NOMO-1 (cell line): ENCODE results near the gene NT5DC1.
"Not testable (repeated sequence)": the region's sequence is repeated elsewhere in the genome, so short reads cannot be mapped to it uniquely, and the experiment has no call there.

Source experiments
- DNase-seq, 2 experiments: peaks; one replicate each; lab custom pipeline; 2025; ENCODE audit not compliant: unreplicated experiment in 2 of 2; lab: John Stamatoyannopoulos, UW

Gene NT5DC1

DNA sequence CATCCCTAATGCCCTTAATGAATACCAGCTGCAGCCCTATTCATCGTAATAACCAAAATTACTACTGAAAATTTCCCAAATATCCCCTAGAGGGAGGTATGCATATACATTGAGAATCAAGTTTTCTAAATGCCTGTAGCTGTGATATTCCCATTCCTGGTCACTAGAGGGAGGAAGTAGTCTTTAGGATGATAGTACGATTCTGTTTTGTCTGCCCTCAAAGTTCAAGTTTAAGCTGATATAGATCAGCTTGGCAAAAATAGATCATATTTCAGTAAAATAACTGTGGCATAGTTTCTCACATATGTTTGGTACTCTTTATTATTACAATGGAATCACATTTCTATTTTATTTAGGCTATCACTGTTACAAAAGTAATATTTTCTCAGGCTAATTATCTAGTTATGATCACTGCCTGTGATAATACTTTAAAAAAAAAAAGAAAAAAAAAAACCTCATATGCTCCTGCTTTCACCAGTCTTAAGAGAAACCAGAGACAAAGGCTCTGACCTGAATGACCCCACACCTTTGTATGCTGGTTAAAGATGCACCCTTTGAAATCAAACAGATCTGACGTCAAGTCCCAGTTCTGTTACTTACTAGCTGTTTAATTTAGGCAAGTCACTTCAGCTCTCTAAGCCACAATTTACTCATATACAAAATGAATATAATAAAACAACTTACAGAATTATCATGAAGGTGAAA lies 168.1 kb downstream of the NT5DC1 start:
- DNase-seq: peak; percentile 57 to 76

GRCh38 chr6:116271149-116271708 lies 170.6 kb downstream of the NT5DC1 start:
- no peak for DNase-seq

DNA sequence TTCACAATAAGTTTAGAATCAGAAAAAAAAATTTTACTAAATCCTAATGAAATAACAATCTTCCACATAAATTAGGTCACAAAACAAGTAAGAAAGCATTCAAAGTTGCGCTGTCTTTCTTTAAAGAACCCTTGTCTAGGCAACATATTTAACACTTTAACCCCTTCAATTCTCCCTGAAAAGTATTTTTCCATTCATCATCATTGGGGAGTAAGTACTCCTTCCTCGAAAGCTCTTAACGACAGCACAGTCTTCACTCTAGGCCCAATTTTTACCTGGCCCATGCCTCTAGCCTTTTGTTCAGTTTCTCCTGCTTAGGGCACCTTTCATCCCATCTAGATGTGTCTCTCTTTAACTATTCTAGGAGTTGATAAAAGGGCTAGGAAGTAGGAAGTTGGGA lies 176.5 kb downstream of the NT5DC1 start:
- DNase-seq: peak in 1 of 2 experiments; percentile 3

DNA sequence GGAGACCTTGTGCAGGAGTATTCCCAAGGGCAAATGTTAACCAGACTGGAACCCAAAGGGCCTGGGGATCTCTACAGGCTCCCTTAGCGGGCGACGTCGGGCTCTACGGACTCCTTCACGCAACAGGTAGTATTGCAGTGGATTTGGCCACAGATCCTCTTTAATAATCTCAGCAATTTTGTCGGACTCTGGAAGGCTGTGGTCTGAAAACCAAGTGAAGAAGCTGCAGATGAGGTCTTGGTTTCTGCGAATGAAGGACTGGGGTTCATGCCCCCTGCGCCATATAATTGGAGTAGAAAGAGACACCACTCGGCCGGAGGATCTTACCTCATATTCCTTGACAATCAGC lies 177.8 kb downstream of the NT5DC1 start:
- DNase-seq: no peak

DNA sequence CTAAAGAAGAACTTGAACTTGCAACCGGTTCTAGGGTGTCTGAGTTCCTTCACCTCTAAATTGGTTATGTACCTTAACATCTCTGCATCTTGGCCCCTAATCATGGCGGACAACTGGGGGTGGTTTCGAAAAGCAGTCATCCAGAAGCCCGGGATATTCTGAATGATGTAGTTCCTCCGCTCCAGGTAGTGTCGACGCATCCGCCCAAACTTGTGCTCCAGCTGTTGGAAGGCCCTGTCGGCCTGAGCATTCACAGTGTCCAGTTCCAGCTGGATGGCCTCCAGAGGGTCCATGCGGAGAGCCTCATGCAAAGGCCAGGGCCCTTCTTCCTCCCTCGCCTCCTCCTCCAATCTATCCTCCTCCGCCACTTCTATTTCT lies 178.2 kb downstream of the NT5DC1 start:
- no peak for DNase-seq

GRCh38 chr6:116279232-116280160 lies 178.8 kb downstream of the NT5DC1 start, which contains the start of gene TSPYL1:
Gene TSPYL1 (minus strand): TSS chr6:116279930. CDS start chr6:116279830, 100 bp downstream.
- peak; percentile 91 to 94 for DNase-seq

DNA sequence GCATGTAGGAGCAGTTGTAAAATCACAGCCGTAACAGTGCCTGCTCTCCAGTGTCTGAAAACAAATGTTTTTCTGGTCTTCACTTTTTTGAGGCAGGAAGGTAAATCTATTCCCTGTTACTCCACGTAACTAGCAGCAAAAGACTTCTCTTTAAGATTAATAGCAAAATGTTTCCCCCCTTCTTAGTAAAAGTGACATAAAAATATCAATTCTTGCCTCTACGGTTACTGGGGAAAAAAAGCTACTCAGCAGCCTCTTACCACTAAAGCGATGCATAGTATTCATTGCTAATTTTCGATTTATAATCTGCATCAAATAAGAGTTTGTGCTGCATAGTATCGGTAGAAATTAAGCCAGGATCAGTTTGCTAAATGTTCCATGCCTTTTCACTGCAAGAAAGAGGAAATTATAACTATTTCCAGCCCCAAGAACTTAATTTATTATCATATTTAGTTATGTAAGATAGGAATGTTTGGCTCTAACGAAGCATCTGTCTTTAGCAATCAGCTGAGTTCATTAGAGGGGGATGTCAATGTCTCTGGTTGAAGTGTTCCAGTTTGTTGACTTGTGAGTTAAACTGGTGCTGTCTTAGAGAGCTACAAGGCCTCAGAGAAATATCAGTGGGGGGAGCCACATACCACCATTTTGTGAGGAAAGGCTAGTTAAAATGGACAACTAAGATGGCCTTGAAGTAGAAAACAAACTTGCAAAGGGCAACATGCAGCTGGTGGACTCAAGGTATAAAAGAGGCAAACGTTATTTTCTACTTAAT lies 179.7 kb downstream of the NT5DC1 start:
- DNase-seq: peak in 1 of 2 experiments; percentile 3

- DNase-seq: no peak
Measured at GRCh38 chr6:116280933-116281316, 180.3 kb downstream of the NT5DC1 start.

- DNase-seq: no peak
Measured at GRCh38 chr6:116282698-116283097, 182.0 kb downstream of the NT5DC1 start.

DNA sequence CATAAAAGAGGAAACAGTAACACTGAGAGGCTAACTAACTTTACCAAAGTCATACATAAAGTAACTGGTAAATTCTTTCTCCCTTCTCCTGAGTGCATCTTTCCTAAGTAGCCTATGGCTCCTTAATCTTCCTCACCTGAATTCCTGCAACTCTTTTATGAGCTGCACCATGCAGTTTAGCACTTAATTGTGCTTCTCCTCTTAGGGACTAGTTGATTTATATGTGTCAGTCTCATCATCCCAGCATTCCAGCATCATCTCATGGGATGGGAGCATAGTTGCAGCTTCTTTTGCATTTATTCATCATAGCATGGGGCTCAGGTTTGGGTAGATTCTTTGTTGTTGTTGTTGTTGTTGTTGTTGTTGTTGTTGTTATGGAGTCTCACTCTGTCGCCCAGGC lies 182.5 kb downstream of the NT5DC1 start:
- DNase-seq: no peak

GRCh38 chr6:116284984-116285383 lies 184.3 kb downstream of the NT5DC1 start:
- DNase-seq: not testable (repeated sequence)

- DNase-seq: no peak
Measured at GRCh38 chr6:116286773-116287358, 186.2 kb downstream of the NT5DC1 start.

GRCh38 chr6:116287689-116288282 lies 187.1 kb downstream of the NT5DC1 start:
- DNase-seq: peak in 1 of 2 experiments; percentile 51

GRCh38 chr6:116289876-116290275 lies 189.2 kb downstream of the NT5DC1 start:
- DNase-seq: no peak

DNA sequence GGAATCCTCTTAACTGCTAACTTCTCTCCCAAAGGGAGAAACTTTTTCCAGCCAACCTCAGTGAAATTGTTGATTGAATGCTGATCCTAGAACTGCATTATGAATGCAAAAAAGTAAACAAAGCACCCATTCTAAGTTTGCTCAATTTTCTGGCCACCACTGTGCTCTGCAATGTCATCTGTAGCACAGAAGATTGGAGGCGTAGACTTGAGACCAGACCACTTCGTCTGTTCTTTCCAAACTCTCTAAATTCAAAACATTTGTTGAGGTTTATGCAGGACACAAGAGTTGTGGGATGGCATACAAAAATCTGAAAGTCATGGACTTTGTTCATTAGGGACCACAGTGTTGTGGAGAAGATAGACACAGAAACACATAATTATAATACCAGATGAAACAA lies 190.1 kb downstream of the NT5DC1 start:
- no peak for DNase-seq

GRCh38 chr6:116291701-116292396 lies 191.2 kb downstream of the NT5DC1 start:
- DNase-seq: no peak

DNA sequence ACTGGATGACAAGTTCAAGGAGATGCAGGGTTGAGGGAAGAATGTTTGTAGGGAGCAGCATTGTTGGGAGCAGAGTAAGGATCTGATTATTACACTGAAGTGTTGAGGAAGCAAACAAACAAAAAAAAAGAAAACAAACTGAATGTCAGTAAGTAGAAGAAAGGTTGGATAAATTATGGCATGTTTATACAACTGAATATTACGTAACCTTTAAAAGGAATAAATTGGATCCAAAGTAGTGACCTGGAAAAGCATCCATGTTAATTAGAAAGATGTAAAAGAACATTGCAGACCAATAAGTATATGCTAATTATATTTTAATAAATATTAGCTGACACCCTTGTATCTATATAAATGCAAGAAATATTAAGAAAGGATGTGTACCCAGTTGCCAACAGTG lies 191.9 kb downstream of the NT5DC1 start:
- no peak for DNase-seq

DNA sequence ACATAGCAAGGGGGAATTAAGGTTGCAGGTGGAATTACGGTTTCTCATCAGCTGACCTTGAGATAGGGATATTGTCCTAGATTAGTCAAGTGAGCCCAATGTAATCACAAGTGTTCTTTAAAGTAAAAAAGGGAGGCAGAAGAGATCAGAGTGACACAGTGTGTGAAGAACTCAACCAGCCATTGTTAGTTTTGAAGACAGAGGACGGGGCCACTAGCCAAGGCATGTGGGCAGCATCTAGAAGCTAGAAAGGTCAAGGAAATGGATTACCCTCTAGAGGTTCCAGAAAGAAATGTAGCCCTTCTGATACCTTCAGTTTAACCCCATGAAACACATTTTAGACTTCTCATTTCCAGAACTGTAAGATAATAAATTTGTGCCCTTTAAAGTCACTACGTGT lies 197.6 kb downstream of the NT5DC1 start:
- DNase-seq: no peak

GRCh38 chr6:116298973-116299372 lies 198.3 kb downstream of the NT5DC1 start:
- peak in 1 of 2 experiments; percentile 20 for DNase-seq
